GM19238 (cell line): Measurements from ENCODE around the gene DUS1L.

Source experiments
- DNase-seq: peaks from one replicate; pipeline ENCODE4 v3.0.0; 2011; ENCODE audit warnings: low spot score; ENCODE audit not compliant: insufficient read length

Gene DUS1L

GRCh38 chr17:82077617-82078358 lies 12.2 kb upstream of the DUS1L start:
- DNase-seq = no peak

DNA sequence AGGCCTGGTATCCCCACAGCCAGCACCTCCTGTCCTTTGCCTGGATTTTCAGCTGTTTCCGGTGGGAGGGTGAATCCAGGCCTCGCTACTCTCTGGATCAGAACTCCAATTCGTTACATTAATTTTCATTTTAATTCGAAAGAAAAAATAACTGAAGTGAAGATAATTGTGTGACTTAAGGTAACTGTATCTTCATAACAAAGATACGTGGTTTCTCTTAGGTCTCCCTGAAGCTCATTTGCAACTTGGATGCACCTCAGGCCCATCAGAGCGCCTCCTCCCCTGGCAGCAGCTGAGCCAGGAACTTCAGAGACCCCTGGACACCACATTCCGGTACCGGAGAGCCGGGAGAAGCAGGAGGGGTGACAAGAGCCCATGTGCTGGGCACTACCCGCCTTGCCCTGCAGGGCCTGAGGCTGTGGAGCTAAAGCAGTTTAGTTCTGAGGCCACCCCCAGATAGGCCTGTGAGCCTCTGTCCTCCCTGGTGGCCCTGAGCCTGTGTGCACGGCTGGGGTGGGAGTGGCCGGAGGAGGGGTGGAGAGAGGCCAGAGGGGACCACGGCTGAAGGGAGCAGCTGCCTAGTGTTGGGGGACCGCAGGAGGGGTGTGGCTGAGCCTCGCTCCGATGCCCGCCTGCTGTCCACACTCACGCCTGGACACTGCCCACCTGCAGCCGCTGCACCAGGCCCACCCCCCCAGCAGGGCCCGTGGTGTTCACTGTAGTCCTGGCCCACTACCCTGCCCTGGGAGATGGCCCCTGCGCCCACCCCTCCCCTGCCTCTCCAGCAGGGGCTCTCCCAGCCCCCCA lies 11.4 kb upstream of the DUS1L start:
- no peak for DNase-seq

GRCh38 chr17:82076018-82076784 lies 10.6 kb upstream of the DUS1L start:
- no peak for DNase-seq

DNA sequence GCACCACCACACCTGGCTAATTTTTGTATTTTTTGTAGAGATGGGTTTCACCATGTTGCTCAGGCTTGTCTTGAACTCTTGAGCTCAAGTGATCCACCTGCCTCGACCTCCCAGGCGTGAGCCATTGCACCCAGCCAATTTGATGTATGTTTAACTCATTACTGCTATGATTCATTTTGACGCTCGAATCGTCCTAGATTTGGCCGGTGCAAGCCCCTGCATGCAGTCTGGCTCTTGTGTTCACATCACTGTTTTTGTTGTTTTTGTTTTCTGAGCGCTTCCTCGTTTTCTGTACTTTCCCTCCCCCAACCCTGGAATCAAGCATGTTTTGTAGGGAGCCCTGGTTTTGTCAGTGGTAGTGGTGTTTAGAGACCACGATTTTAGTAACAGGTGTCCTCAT lies 7.8 kb upstream of the DUS1L start:
- no peak for DNase-seq

DNA sequence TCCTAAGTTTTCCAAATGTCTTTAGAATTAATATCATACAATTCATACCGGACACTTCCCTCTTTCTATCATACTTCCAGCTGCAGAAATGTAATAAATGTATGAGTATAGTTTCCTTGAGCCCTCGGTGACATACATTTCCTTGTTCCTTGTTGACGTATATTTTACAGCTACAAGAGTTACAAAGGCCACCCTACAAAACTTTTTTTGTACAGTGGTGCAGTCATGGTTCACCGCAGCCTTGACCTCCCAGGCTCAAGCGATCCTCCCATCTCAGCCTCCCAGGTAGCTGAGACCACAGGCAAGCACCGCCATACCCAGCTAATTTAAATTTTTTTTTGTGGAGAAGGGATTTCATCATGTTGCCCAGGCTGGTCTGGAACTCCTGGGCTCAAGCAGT lies 7.2 kb upstream of the DUS1L start:
- DNase-seq = no peak

DNA sequence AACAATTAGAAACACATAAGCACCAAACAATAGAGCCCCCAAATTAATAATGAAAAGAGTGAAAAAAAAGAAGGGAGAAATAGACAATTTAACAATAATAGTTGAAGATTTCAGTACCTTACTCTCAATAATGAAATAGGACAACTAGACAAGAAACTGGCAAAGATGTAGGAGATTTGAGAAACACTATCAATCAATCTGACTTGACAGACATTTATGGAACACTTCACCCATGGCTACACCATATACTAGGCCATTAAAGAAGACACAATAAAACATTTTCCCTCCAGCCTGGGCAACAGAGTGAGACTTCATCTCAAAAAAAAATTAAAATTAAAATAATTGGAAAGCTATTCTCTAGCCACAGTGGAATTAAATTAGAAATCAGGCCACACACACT lies 5.0 kb upstream of the DUS1L start:
- DNase-seq = no peak

DNA sequence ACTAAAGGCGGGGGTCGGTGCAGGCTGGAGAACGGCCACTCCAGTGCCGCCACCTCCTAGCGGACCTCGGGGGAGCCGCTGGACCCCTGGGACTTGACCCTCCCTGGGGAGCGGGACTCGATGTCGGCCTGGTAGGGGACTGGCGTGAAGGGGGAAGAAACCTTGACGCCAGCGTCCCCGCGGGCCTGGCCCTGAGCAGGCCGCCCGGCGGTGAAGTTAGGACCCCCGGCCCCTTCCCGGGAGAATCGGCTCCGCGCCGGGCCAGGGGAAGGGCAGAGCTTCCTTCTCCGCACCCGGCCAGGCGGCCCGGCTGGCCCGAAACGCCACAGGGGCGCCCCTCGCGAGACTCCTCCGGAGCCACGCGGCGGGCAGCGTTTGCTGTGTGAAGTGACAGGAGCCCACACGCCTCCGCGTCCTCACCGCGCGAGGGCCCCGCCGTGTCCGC lies 389 bp downstream of the DUS1L start:
- DNase-seq = peak; percentile 74

DNA sequence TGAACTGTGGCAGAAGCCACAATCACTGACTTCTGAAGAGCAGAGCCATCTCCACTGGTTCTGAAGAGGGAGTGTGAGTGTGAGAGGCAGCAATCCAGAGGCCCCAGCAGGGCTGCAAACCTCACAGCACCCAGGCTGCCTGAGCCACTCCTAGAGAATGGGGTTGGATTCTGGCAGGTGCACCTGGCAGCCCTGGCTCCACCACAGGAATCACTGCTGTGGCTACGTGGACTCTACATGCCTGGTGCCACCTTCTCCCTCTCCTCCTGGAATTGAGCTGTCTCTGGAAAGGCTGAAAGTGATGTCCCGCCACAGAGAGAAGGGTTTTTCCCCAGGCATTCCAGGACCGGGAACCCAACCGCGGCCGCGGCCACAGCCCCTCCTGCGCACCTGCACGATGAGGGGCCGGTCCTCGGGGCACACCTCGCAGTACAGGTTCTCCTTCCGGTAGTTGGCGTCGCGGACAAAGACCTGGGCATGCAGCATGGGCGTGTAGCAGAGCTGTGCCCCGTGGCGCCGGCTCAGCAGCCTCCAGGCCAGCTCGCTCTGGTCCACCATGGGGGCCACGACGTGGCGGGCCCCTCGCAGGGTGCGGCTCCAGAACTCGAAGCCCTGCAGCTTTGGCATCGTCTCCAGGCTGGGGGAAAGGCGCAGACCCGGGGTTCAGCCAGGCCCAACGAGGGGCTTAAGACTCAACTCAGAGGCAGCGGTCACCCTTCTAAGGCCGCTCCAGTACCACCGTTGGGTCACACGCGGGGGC lies 991 bp downstream of the DUS1L start:
- DNase-seq = no peak

- DNase-seq = no peak
Measured at GRCh38 chr17:82063424-82064415, 1.9 kb downstream of the DUS1L start.

DNA sequence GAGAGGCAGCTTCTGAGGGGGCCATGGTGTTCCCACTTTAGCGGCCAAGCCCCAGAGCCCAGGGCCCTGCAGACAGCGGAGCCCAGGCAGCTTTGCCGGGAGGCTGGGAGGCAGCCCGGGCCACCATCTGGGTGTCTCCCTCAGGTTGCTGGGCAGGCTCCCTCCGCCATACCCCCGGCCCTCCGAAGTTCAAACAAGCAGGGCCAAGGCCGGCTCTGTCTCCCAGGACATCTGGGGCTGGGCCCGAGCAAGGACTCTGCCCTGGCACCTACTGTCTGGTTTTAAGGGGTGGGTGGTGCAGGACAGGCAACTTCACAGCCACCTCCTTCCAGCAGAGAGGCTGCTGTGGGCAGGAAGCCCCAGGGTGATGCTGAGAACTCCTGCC lies 2.6 kb downstream of the DUS1L start:
- no peak for DNase-seq

GRCh38 chr17:82062076-82062983 lies 3.3 kb downstream of the DUS1L start:
- no peak for DNase-seq

DNA sequence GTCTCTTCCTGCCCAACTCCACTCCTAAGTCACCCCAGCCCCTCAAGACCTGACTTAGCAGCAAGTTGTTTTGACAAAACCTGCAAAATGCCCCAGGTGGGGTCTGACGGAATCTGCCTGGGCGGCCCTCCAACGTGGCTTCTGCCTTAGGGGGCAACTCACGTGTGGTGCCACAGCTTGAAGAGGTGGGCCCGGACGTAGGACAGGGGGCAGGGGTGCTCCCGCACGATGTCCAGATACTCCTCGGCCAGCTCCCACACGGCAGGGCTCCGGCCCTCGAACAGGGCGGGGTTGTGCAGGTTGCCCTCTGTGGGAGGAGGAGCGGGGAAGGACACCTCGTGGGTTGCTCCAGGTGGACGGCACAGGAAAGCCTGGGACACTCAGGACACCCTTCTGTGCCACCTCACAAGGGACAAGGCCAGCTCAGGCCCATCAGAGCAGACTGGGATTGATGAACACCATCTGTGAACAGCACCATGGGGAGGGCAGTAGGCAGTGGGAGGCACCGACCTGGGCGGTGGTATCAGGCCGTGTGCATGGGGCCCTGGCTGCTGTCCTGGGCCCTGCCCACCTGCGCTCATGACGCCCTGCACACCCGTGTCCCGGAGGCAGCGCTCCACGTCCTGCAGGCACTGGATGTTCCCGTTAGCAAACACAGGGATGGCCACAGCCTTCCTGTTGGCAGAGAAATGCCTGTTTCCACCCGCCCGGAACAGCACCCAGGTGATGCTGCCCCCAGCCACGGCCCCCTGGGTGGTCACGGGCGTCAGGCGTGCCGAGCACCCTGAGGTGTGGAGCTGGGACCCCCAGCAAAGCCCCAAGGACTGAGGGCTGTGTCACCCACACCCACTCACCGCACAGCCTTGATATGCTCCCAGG lies 4.3 kb downstream of the DUS1L start:
- DNase-seq = no peak

GRCh38 chr17:82060614-82061013 lies 5.0 kb downstream of the DUS1L start:
- DNase-seq = no peak

DNA sequence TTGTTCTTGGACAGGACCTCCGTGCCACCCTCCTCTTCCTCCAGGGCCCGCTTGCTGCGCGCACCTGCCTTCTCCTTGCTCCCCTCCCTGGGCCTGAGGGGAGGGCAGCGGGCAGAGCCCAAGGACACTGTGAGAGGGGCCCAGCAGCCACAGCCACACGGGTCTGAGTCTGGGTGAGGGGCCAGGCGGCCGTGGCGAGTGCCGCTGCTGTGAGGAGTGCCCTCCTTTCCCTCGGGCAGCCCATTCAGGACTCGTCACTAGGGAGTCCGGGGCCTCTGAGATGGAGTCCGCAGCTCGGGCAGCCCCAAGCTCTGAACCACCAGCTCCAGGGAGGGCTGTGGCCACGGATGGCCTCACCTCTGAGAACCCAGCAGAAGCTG lies 5.6 kb downstream of the DUS1L start:
- DNase-seq = no peak

- DNase-seq = no peak
Measured at GRCh38 chr17:82059272-82060000, 6.2 kb downstream of the DUS1L start.

DNA sequence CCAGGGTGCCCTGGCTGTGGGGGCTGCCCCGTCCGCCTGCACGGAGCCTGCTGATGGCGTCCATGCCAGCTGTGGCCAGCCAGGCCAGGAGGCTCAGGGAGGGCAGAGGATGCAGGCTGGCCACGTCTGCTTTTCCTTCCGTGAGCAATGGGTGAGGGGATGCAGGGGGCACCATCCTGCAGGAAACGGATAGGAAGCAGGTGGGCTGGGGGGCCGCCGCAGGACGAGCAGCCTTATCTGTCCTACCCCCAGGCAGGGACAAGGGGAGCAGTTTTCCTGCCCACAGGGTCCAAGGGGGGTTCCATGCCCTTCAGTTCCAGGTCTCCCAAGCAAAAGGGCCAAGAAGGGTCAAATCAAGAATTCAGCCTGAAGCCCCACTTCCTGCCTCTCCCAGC lies 6.8 kb downstream of the DUS1L start:
- no peak for DNase-seq

- no peak for DNase-seq
Measured at GRCh38 chr17:82058230-82058854, 7.3 kb downstream of the DUS1L start.
